Stimulated activated naive CD8-positive, alpha-beta T cell treated with anti-CD3 and anti-CD28 coated beads, Interleukin-15, amount 100 ng/mL, for 72 hours (primary cell): Measurements from ENCODE around the gene ZNF565.
"Not testable (repeated sequence)": the region's sequence is repeated elsewhere in the genome, so short reads cannot be mapped to it uniquely, and the experiment has no call there.

Experiments used
- ATAC-seq: fragments of 150-1000 bp; cut with Tn5 transposase; 2 replicates; pipeline ENCODE4 v1.10.0; 2021; ENCODE audit warnings: mild to moderate bottlenecking, moderate library complexity
- DNase-seq, 2 donors: peaks; one replicate each; pipeline ENCODE4 v3.0.0; 2021 to 2022
- H3K27ac Mint-ChIP-seq, 2 donors: one replicate each; pipeline ENCODE4 v1.8.0; 2022; ENCODE audit warnings: mild to moderate bottlenecking in 2 of 2, mixed read lengths in 2 of 2, moderate library complexity in 2 of 2
- H3K27me3 Mint-ChIP-seq: one replicate; pipeline ENCODE4 v1.8.0; 2022; ENCODE audit warnings: mixed read lengths
- H3K4me1 Mint-ChIP-seq: one replicate; pipeline ENCODE4 v1.8.0; 2022; ENCODE audit warnings: mild to moderate bottlenecking, mixed read lengths
- H3K4me3 Mint-ChIP-seq, 2 donors: one replicate each; pipeline ENCODE4 v1.8.0; 2022; ENCODE audit warnings: mild to moderate bottlenecking in 2 of 2, mixed read lengths in 2 of 2, moderate library complexity in 1 of 2
- H3K9me3 Mint-ChIP-seq, 2 donors: one replicate each; pipeline ENCODE4 v1.8.0; 2022; ENCODE audit warnings: mixed read lengths in 2 of 2

ZNF565 gene

DNA sequence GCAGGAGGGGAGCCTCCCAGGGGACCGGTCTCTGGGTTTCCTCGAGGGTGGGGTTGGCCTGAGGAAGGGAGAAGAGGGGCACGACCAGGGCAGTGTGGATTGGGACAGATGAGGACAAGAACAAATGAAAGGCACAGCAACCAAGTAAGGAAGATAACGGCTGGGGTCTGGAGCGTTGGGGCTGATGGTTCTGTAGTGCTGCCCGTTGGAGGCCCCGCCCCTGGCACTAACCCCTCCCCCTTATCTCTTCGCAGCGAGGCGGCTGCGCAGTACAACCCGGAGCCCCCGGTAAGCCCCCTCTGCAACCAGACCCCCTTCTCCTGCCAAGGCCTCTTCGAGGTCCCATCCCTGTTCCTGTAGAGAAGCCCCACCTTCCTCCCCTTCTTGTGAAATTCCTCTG lies 72.4 kb downstream of the ZNF565 start:
- peaks cover 0 to 5% of the 10 kb centered on the region in 2 donors for H3K9me3 Mint-ChIP-seq
- ATAC-seq, result no peak

DNA sequence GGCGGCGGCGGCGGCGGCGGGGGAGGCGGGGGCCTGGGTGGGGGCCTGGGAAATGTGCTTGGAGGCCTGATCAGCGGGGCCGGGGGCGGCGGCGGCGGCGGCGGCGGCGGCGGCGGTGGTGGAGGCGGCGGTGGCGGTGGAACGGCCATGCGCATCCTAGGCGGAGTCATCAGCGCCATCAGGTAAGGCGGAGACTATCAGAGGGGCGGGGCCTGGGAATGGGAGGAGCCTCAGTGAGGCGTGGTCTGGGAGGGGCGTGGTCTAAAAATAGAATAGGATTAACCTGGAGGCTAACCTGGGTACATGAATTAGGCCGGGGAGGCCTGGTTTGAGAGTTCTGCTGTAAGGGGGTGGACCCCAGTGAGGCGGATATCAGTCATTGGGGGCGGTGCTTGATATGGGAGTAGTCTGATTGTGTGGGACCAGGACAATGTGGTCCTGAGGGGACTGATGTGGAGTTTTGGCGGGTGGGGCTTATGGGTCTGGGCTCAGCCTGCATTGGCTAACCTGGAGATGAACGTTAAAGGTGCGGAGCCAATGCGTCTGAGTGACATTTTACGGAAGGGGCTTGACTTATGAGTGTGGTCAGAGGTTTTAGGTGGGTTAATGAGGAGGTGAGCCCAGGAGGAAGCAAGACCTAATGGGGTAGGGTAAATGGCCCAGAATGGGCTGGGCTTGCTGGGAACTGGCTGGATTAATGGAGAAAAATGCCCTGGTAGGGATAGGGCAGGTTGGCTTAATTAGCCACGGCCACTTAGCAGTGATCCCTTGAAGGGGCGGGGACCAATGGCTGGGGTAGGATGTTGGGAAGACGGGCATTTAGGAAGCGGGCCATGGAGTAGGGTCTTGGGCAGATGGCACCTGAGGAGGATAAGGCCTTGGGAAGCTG lies 73.2 kb downstream of the ZNF565 start:
- Mint-ChIP-seq H3K27ac (peak overlapping the region; percentile 69 to 79), H3K4me1 (peaks cover 37% of the 10 kb centered on the region), H3K27me3 (peaks cover 8% of the 10 kb centered on the region), H3K9me3 (peaks cover 0 to 5% of the 10 kb centered on the region in 2 donors), H3K4me3 (peak overlapping the region; percentile 98)
- ATAC-seq (peak; percentile 71), DNase-seq (peak; percentile 93)

More for the DNA sequence above, 72.4 kb downstream of the ZNF565 start:
- DNase-seq, result no peak
- H3K4me1 Mint-ChIP-seq, result peaks cover 29% of the 10 kb centered on the region
- peak overlapping the region in 1 of 2 donors; percentile 90 for H3K27ac Mint-ChIP-seq
- H3K4me3 Mint-ChIP-seq, result peak overlapping the region in 1 of 2 donors; percentile 60
- no peaks in the 10 kb centered on the region for H3K27me3 Mint-ChIP-seq

DNA sequence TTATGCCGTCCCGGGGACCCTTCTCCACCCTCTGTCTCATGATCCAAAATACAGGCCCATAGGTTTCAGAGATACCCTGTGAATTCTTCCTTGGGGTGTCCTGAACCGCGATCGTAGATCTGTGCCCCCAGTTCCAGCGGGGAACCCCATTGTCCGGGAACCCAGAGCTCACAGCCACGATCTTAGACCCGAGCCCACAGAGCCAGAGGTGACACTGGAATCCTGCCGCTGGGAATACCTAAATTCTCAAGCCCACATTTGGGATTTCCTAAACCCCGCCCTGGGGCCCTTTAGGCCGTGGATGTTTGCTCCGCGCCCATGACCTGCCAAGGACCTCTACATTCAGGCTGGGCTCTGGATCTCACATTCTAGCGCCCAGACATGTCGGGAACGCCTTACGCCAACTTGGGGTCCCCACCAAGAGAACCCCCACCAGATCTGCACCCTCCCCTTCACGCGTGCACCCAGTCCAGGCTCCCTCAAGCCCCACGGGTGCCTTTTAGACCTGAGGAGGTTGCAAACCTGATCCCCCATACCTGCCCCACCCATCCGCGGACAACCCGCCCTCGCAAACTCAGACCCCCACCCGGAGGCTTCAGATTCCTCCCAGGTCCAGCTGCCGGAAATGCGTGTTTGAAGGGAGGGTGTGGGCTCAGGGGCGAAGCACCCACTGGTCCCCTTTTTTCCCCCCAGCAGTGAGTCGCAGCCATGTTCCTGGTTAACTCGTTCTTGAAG lies 74.0 kb downstream of the ZNF565 start:
- Mint-ChIP-seq H3K27ac (peak overlapping the region; percentile 95 to 96), H3K4me3 (peak overlapping the region; percentile 98), H3K9me3 (peaks cover 0 to 5% of the 10 kb centered on the region in 2 donors), H3K4me1 (peaks cover 37% of the 10 kb centered on the region), H3K27me3 (peaks cover 16% of the 10 kb centered on the region)
- DNase-seq (peak; percentile 57 to 64), ATAC-seq (peak; percentile 49)

DNA sequence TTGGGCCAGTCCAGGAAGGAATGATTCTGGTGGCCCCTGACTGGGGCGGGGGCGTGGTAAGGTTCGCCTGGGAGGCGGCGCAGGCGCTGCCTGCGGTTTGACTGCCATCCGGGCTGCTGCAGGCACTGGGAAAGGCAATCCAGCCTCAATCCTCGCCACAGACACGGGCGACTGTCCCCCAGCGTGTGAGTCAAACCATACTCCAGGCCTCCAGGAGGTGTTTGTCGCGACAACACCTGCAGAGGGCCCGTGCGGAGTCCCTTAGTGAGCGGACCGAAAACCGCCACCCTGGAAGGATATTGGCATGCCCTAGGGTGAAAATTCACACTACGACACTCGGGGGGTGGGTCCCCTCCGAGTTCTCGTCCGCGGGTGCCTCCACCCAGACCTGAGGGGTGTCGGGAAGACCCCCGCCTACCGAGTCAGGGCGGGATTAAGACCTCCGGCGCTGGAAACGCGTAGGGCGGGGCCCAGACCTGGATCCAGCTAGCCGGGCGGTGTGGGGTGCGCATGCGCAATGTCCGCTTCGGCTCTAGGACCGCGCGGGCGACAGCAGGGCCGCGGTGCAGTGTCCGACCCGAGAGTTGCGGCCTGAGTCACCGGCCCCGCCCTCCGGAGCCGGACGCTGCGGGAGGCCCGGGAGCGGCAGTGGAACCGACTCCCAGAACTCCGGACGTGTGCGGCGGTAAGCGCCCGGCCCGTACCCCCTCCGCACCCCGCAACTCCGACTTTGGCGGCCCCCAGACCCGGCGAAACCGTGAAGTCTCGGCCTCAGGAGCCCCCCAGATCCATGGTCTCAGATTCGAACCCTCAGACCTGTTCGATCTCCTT lies 74.8 kb downstream of the ZNF565 start, which contains the start of gene CAPNS1:
TSS of gene CAPNS1 (plus strand) at position 594 of the 831 bp plus-strand sequence. CDS start 946 bp downstream, outside the sequence.
- H3K4me1 Mint-ChIP-seq, result peaks cover 37% of the 10 kb centered on the region
- peak; percentile 95 to 96 for DNase-seq
- ATAC-seq, result peak; percentile 88
- peaks cover 0 to 5% of the 10 kb centered on the region in 2 donors for H3K9me3 Mint-ChIP-seq
- peak within 1 kb of the TSS; percentile 95 to 96 for H3K27ac Mint-ChIP-seq
- peaks cover 17% of the 10 kb centered on the region for H3K27me3 Mint-ChIP-seq
- H3K4me3 Mint-ChIP-seq, result peak within 1 kb of the TSS; percentile 98

DNA sequence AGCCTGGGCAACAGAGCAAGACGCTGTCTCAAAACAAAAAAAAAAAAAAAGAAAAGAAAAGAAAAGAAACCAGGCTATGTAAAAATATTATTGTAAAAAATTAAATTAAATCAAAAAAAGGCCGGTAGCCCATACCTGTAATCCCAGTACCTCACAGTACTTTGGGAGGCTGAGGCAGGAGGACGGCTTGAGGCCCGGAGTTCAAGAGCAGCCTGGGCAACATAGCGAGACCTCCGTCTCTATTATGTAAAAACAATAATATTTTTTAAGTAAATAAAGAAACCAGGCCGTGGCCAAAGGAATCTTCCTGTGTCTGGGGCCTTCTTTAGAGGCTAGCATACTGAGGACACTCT lies 75.4 kb downstream of the ZNF565 start:
- peaks cover 37% of the 10 kb centered on the region for H3K4me1 Mint-ChIP-seq
- H3K9me3 Mint-ChIP-seq, result peaks cover 0 to 5% of the 10 kb centered on the region in 2 donors
- peak overlapping the region; percentile 95 to 96 for H3K27ac Mint-ChIP-seq
- peaks cover 17% of the 10 kb centered on the region for H3K27me3 Mint-ChIP-seq
- ATAC-seq (no peak), DNase-seq (no peak)
- H3K4me3 Mint-ChIP-seq, result peak overlapping the region; percentile 98

DNA sequence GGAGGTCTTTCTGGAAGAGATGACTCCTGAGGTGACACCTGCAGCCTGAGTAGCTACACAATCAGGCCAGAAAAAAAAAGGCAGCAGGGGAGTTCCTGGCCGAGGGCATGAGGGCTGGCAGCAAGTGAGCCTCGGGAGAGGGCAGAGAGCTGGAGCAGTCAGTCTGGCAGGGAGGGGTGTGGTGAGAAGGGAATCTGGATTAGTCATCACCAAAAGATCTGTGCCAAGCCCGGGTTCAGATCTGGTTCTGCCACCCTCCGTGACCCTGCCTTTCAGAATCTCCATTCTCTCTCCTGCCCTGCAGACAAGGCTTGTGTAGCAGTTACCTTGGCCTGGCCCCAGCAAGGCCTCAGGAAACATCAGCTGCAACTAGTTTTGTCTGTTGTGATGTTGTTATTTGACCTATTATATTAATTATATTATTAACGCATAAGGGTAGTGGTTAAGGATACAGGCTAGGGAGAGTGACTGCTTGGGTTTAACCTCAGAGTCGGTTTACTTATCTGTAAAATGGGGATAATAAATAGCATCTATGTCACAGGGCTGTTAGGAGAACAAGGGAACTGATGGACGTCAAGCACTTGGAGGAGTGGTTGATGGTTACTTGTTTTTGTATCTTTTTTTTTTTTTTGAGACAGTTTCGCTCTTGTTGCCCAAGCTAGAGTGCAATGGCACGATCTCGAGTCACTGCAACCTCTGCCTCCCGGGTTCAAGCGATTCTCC lies 77.3 kb downstream of the ZNF565 start:
- Mint-ChIP-seq H3K27me3 (peaks cover 17% of the 10 kb centered on the region), H3K27ac (peak overlapping the region; percentile 16 to 48)
- no peak for DNase-seq

DNA sequence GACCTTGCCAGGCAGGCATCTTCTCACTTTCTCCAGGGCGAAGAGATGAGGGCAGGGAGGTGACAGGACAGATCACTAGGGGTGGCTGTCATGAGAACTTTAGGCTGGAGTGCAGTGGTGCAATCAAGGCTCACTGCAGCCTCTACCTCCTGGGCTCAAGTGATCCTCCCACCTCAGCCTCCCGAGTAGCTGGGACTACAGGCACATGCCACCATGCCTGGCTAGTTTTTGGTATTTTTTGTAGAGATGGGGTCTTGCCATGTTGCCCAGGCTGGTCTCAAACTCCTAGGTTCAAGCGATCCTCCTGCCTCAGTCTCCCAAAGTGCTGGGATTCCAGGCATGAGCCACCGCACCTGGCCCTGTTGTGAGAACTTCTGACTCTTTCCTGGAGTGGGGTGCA lies 79.6 kb downstream of the ZNF565 start:
- not testable (repeated sequence) for ATAC-seq, H3K9me3 Mint-ChIP-seq, H3K4me3 Mint-ChIP-seq, H3K27ac Mint-ChIP-seq, DNase-seq
- peaks cover 17% of the 10 kb centered on the region for H3K27me3 Mint-ChIP-seq
- peaks cover 34% of the 10 kb centered on the region for H3K4me1 Mint-ChIP-seq

More for the DNA sequence above, 77.3 kb downstream of the ZNF565 start:
- peak overlapping the region in 1 of 2 donors; percentile 28 for H3K4me3 Mint-ChIP-seq
- peaks cover 0 to 5% of the 10 kb centered on the region in 2 donors for H3K9me3 Mint-ChIP-seq
- peaks cover 40% of the 10 kb centered on the region for H3K4me1 Mint-ChIP-seq
- no peak for ATAC-seq
